DOHH2 (cell line): ENCODE results near the gene CD207.

Experiments used
- CTCF ChIP-seq: fragments of 200-600 bp; sonication (generic); IDR thresholded peaks from one replicate; pipeline ENCODE4 v1.5.1; 2014; ENCODE audit warnings: antibody characterized with exemption, mild to moderate bottlenecking, low read depth, low read length; ENCODE audit not compliant: poor library complexity, severe bottlenecking
- EZH2phosphoT487 ChIP-seq: fragments of 200-600 bp; sonication (generic); IDR thresholded peaks from 2 replicates; pipeline ENCODE4 v1.6.1; 2017; ENCODE audit warnings: borderline replicate concordance, mild to moderate bottlenecking, antibody characterized with exemption, low read length, moderate library complexity, mixed read lengths

- TF ChIP-seq CTCF (no peak), EZH2phosphoT487 (no peak)
Measured at GRCh38 chr2:70835643-70836042, at the start of gene CD207.
